ENCODE results near the gene AK3. TPM values are rescaled to one million over a fixed set of nuclear protein-coding genes. Genes with fewer than 3 reads are reported as not detected.

AK3 gene
- polyA plus RNA-seq, 1 donor: 80.4 TPM

- peak in 1 of 2 donors; percentile 6 for DNase-seq
- no peak overlapping the region for H3K4me3 ChIP-seq (ENCODE audit: low read length)
- H3K36me3 ChIP-seq (ENCODE audit: control insufficient read depth, insufficient read depth, low read length): peaks cover 64% of the 10 kb centered on the region
- no peaks in the 10 kb centered on the region for H3K4me1 ChIP-seq (ENCODE audit: control insufficient read depth, insufficient read depth, low read length)
- 60% methylated on average over 5 of the region's 7 CpGs for WGBS (ENCODE audit: insufficient coverage, low lambda C conversion rate)
- no peaks in the 10 kb centered on the region for H3K27me3 ChIP-seq (ENCODE audit: control insufficient read depth, insufficient read depth, low read length)
- H3K27ac ChIP-seq (ENCODE audit: low read length): no peak overlapping the region
- peaks cover 2% of the 10 kb centered on the region for H3K9me3 ChIP-seq (ENCODE audit: control insufficient read depth, low read depth, low read length)
Observed at GRCh38 chr9:4713849-4714248, 27.2 kb downstream of the AK3 start.

GRCh38 chr9:4709380-4709779 is 31.6 kb downstream of the AK3 start:
- no peak for DNase-seq
- Histone ChIP-seq H3K27ac (ENCODE audit: low read length) (no peak overlapping the region), H3K36me3 (ENCODE audit: control insufficient read depth, insufficient read depth, low read length) (peaks cover 33% of the 10 kb centered on the region), H3K4me3 (ENCODE audit: low read length) (no peak overlapping the region), H3K9me3 (ENCODE audit: control insufficient read depth, low read depth, low read length) (peaks cover 2% of the 10 kb centered on the region), H3K4me1 (ENCODE audit: control insufficient read depth, insufficient read depth, low read length) (no peaks in the 10 kb centered on the region), H3K27me3 (ENCODE audit: control insufficient read depth, insufficient read depth, low read length) (no peaks in the 10 kb centered on the region)

DNA sequence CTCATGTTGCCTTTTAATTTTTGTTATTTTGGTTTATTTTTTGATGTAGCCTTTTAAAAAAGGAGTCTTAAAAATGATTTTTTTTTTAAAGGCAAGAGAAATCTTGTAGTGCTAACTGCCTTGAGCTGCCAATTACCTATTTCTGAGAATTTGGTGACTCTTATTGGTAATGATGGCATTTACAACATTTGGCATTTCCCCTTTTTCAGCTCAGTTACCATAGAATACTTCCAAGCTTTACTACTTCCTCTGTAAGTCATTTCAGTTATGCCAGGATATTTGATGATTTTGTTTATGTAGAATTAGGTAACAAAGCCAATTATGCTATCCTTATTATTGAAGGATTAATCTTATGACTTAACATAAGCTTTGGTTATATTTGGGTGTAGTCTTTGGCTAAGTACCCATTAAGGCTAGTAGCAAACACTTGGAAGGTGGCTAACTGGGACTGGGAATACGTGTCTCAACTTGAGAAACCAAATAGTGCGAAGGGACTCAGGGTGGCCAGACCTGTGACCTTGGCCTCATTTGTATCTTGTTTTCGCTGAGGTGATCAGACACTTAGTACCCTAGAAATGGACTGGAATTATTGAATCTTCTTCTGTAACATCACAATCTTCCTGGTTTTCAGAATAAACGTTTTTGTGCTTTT is 33.9 kb downstream of the AK3 start:
- WGBS (ENCODE audit: insufficient coverage, low lambda C conversion rate): no CpG with 5 or more reads among the region's 4 CpGs
- peaks cover 36% of the 10 kb centered on the region for H3K36me3 ChIP-seq (ENCODE audit: control insufficient read depth, insufficient read depth, low read length)
- DNase-seq: no peak
- H3K27me3 ChIP-seq (ENCODE audit: control insufficient read depth, insufficient read depth, low read length): no peaks in the 10 kb centered on the region
- no peaks in the 10 kb centered on the region for H3K9me3 ChIP-seq (ENCODE audit: control insufficient read depth, low read depth, low read length)
- no peak overlapping the region for H3K4me3 ChIP-seq (ENCODE audit: low read length)
- H3K27ac ChIP-seq (ENCODE audit: low read length): no peak overlapping the region
- H3K4me1 ChIP-seq (ENCODE audit: control insufficient read depth, insufficient read depth, low read length): no peaks in the 10 kb centered on the region

- no peak overlapping the region for H3K4me3 ChIP-seq (ENCODE audit: low read length)
- no peaks in the 10 kb centered on the region for H3K9me3 ChIP-seq (ENCODE audit: control insufficient read depth, low read depth, low read length)
- H3K27me3 ChIP-seq (ENCODE audit: control insufficient read depth, insufficient read depth, low read length): no peaks in the 10 kb centered on the region
- no peak overlapping the region for H3K27ac ChIP-seq (ENCODE audit: low read length)
- WGBS (ENCODE audit: insufficient coverage, low lambda C conversion rate): no CpG with 5 or more reads among the region's 2 CpGs
- DNase-seq: no peak
- H3K36me3 ChIP-seq (ENCODE audit: control insufficient read depth, insufficient read depth, low read length): peaks cover 34% of the 10 kb centered on the region
- no peaks in the 10 kb centered on the region for H3K4me1 ChIP-seq (ENCODE audit: control insufficient read depth, insufficient read depth, low read length)
Observed at GRCh38 chr9:4706021-4706420, 35.0 kb downstream of the AK3 start.

DNA sequence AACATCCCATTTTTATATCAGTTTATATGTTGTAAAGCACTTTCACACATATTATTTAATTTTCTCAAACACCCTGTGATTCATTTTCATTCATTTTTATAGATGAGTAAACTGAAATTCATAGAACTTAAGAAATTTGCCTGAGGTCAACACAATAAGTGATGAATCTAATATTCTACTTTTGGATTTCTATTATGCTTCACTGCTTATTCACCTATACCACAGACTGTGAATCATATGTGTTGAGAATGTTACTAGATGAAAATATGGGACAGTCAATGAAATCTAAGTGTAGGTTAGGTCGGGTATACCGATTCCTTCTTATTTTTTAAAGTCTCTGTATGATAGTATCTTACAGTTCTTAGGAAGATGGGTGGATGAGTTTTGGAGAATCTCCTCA is 36.9 kb downstream of the AK3 start:
- no peak overlapping the region for H3K27ac ChIP-seq (ENCODE audit: low read length)
- peaks cover 37% of the 10 kb centered on the region for H3K36me3 ChIP-seq (ENCODE audit: control insufficient read depth, insufficient read depth, low read length)
- no peak overlapping the region for H3K4me3 ChIP-seq (ENCODE audit: low read length)
- WGBS (ENCODE audit: insufficient coverage, low lambda C conversion rate): no CpG with 5 or more reads among the region's 2 CpGs
- H3K4me1 ChIP-seq (ENCODE audit: control insufficient read depth, insufficient read depth, low read length): no peaks in the 10 kb centered on the region
- H3K9me3 ChIP-seq (ENCODE audit: control insufficient read depth, low read depth, low read length): no peaks in the 10 kb centered on the region
- no peak for DNase-seq
- no peaks in the 10 kb centered on the region for H3K27me3 ChIP-seq (ENCODE audit: control insufficient read depth, insufficient read depth, low read length)

GRCh38 chr9:4701526-4701925 is 39.5 kb downstream of the AK3 start:
- Histone ChIP-seq H3K4me3 (ENCODE audit: low read length) (no peak overlapping the region), H3K4me1 (ENCODE audit: control insufficient read depth, insufficient read depth, low read length) (no peaks in the 10 kb centered on the region), H3K27ac (ENCODE audit: low read length) (no peak overlapping the region), H3K27me3 (ENCODE audit: control insufficient read depth, insufficient read depth, low read length) (no peaks in the 10 kb centered on the region), H3K9me3 (ENCODE audit: control insufficient read depth, low read depth, low read length) (no peaks in the 10 kb centered on the region), H3K36me3 (ENCODE audit: control insufficient read depth, insufficient read depth, low read length) (peaks cover 40% of the 10 kb centered on the region)
- 83% methylated on average over 1 of the region's 1 CpG for WGBS (ENCODE audit: insufficient coverage, low lambda C conversion rate)
- DNase-seq: no peak

GRCh38 chr9:4700932-4701331 is 40.1 kb downstream of the AK3 start:
- DNase-seq: no peak
- peaks cover 39% of the 10 kb centered on the region for H3K36me3 ChIP-seq (ENCODE audit: control insufficient read depth, insufficient read depth, low read length)

DNA sequence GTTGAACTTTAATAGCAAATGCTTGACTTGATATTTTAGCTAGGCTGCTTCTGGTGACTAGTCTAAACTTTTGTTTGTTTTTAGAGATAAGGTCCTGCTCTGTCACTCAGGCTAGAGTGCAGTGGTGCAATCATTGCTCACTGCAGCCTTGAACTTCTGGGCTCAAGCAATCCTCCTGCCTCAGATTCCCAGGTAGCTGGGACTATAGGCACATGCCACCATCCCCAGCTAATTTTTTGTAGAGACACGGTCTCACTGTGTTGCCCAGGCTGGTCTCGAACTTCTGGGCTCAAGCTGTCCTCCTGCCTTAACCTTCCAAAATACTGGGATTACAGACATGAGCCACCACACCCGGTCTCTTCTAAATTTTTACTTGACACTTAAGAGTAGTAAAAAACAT is 40.9 kb downstream of the AK3 start:
- Histone ChIP-seq H3K9me3 (ENCODE audit: control insufficient read depth, low read depth, low read length) (no peaks in the 10 kb centered on the region), H3K27me3 (ENCODE audit: control insufficient read depth, insufficient read depth, low read length) (no peaks in the 10 kb centered on the region), H3K27ac (ENCODE audit: low read length) (no peak overlapping the region), H3K4me3 (ENCODE audit: low read length) (no peak overlapping the region), H3K4me1 (ENCODE audit: control insufficient read depth, insufficient read depth, low read length) (no peaks in the 10 kb centered on the region), H3K36me3 (ENCODE audit: control insufficient read depth, insufficient read depth, low read length) (peaks cover 39% of the 10 kb centered on the region)
- DNase-seq: no peak
- 83% methylated on average over 1 of the region's 3 CpGs for WGBS (ENCODE audit: insufficient coverage, low lambda C conversion rate)

More at GRCh38 chr9:4700932-4701331, 40.1 kb downstream of the AK3 start:
- H3K4me1 ChIP-seq (ENCODE audit: control insufficient read depth, insufficient read depth, low read length): no peaks in the 10 kb centered on the region
- no peak overlapping the region for H3K4me3 ChIP-seq (ENCODE audit: low read length)
- no peaks in the 10 kb centered on the region for H3K27me3 ChIP-seq (ENCODE audit: control insufficient read depth, insufficient read depth, low read length)
- H3K9me3 ChIP-seq (ENCODE audit: control insufficient read depth, low read depth, low read length): no peaks in the 10 kb centered on the region
- H3K27ac ChIP-seq (ENCODE audit: low read length): no peak overlapping the region
- WGBS (ENCODE audit: insufficient coverage, low lambda C conversion rate): no CpG with 5 or more reads among the region's 2 CpGs

- H3K4me1 ChIP-seq (ENCODE audit: control insufficient read depth, insufficient read depth, low read length): no peaks in the 10 kb centered on the region
- no peak overlapping the region for H3K4me3 ChIP-seq (ENCODE audit: low read length)
- peaks cover 34% of the 10 kb centered on the region for H3K36me3 ChIP-seq (ENCODE audit: control insufficient read depth, insufficient read depth, low read length)
- H3K27me3 ChIP-seq (ENCODE audit: control insufficient read depth, insufficient read depth, low read length): no peaks in the 10 kb centered on the region
- no peak overlapping the region for H3K27ac ChIP-seq (ENCODE audit: low read length)
- H3K9me3 ChIP-seq (ENCODE audit: control insufficient read depth, low read depth, low read length): no peaks in the 10 kb centered on the region
- 95% methylated on average over 3 of the region's 3 CpGs for whole genome bisulfite sequencing (ENCODE audit: insufficient coverage, low lambda C conversion rate)
- no peak for DNase-seq
Observed at GRCh38 chr9:4691795-4692194, 49.2 kb downstream of the AK3 start.

GRCh38 chr9:4690144-4690543 is 50.9 kb downstream of the AK3 start:
- no peaks in the 10 kb centered on the region for H3K27me3 ChIP-seq (ENCODE audit: control insufficient read depth, insufficient read depth, low read length)
- WGBS (ENCODE audit: insufficient coverage, low lambda C conversion rate): no CpG with 5 or more reads among the region's 4 CpGs
- H3K27ac ChIP-seq (ENCODE audit: low read length): no peak overlapping the region
- H3K9me3 ChIP-seq (ENCODE audit: control insufficient read depth, low read depth, low read length): no peaks in the 10 kb centered on the region
- H3K4me1 ChIP-seq (ENCODE audit: control insufficient read depth, insufficient read depth, low read length): no peaks in the 10 kb centered on the region
- peaks cover 43% of the 10 kb centered on the region for H3K36me3 ChIP-seq (ENCODE audit: control insufficient read depth, insufficient read depth, low read length)
- H3K4me3 ChIP-seq (ENCODE audit: low read length): no peak overlapping the region
- no peak for DNase-seq

DNA sequence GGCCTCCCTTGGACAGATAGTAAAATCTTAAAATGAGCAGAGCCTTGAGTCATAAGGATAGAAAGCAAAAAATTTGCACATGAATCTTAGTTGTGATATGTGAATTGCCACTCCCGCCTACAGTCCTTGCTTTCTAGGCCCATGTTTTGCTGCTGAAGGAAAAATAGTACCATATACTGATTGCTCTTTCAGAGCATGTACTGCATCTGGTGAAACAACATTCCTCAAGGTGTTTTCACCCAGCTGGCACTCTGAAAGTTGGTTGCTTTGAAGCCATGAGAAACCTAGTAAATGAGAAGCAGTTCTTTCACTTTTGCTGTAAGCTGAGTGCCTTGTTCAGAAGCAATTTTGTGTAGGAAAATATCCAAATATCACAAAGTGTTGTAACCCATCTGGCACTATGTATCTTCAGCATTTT is 51.3 kb downstream of the AK3 start:
- Histone ChIP-seq H3K9me3 (ENCODE audit: control insufficient read depth, low read depth, low read length) (no peaks in the 10 kb centered on the region), H3K4me3 (ENCODE audit: low read length) (no peak overlapping the region), H3K27ac (ENCODE audit: low read length) (no peak overlapping the region), H3K4me1 (ENCODE audit: control insufficient read depth, insufficient read depth, low read length) (no peaks in the 10 kb centered on the region), H3K36me3 (ENCODE audit: control insufficient read depth, insufficient read depth, low read length) (peaks cover 43% of the 10 kb centered on the region), H3K27me3 (ENCODE audit: control insufficient read depth, insufficient read depth, low read length) (no peaks in the 10 kb centered on the region)
- DNase-seq: no peak
- WGBS (ENCODE audit: insufficient coverage, low lambda C conversion rate): 100% methylated on average over 1 of the region's 1 CpG

All from large intestine (tissue), 3 donors.